ENCODE measurements around the gene ASTN2. TPM values are rescaled to one million over a fixed set of nuclear protein-coding genes. Genes with fewer than 3 reads are reported as not detected.

The ASTN2 gene
- total and polyA plus RNA-seq, 2 experiments from 2014 or later = 7.0 to 24.6 TPM

DNA sequence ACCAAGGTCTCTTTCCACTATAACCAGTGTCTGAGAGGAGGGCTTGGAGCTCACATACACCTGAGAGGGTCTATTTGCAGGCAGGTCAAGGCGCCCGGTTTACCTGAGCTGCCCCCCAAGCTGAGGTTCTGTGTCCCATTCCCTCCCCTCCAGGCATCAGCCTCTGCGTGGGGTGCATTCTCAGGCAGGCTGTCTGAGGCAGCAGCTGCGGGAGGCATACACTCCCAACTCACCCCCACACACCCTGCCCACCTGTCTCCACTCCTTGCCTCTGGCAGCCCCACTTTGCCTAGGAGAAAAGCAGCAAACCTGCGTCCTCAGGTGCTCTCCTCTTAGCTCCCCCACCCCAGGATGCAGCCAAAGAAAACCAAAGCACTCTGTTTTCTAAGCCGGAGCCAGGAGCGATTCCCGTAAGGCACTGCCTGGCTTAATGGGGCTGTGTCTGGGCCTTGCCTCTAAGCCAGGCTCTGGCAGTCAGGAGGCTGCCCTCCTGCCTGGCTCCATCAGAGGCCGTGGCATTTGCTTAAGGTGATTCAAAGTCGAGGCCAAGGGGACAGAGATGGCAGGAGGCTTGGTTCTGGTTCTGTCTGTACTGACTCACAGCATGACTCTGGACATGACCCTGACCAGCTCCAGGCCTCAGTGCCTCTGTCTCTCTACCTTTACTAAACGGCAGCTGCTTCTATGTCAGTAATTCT, 867.0 kb downstream of the ASTN2 start:
- DNase-seq (ENCODE audit: low spot score) = peak; percentile 20
- no peak overlapping the region for H3K27ac ChIP-seq (ENCODE audit: low read depth)
- no peaks in the 10 kb centered on the region for H3K9me2 ChIP-seq (ENCODE audit: insufficient read depth)
- no peak overlapping the region for H3K27ac Mint-ChIP-seq
- no peak overlapping the region for H3K4me3 Mint-ChIP-seq
- H3K4me3 ChIP-seq = no peak overlapping the region
- no peaks in the 10 kb centered on the region for H3F3A ChIP-seq (replicated peaks; ENCODE audit: low read depth)
- no peaks in the 10 kb centered on the region for H3K36me3 ChIP-seq (ENCODE audit: insufficient read depth)
- ATAC-seq = peak; percentile 82
- H3K4me1 ChIP-seq (ENCODE audit: insufficient read depth) = 0 out of 2 replicates have a peak, but pooled peaks cover 5% of the 10 kb centered on the region
- 0 out of 2 replicates have a peak, but pooled peaks cover 3% of the 10 kb centered on the region for H4K20me1 ChIP-seq (replicated peaks; ENCODE audit: insufficient read depth)
- no peak overlapping the region for H2AFZ ChIP-seq
- no peaks in the 10 kb centered on the region for H3K36me3 Mint-ChIP-seq (ENCODE audit: low read depth)
- H3K9me3 Mint-ChIP-seq = no peaks in the 10 kb centered on the region
- TF ChIP-seq NANOG (IDR thresholded peaks at IDR 0.05; ENCODE audit: borderline replicate concordance) (no peak), EZH2 (IDR thresholded peaks at IDR 0.05; ENCODE audit: low read depth, unreplicated experiment) (no peak)
- H3K79me2 ChIP-seq (replicated peaks; ENCODE audit: insufficient read depth) = no peaks in the 10 kb centered on the region; the same call in 1 of the 2 replicates
- H3K27me3 Mint-ChIP-seq (ENCODE audit: insufficient read depth, low read depth, poor library complexity) = no peaks in the 10 kb centered on the region
- no peak overlapping the region for H3K4me2 ChIP-seq
- no peaks in the 10 kb centered on the region for H3K27me3 ChIP-seq (ENCODE audit: insufficient read depth)
- H3K4me1 Mint-ChIP-seq = peaks cover 3% of the 10 kb centered on the region; the same call in 1 of the 3 replicates

DNA sequence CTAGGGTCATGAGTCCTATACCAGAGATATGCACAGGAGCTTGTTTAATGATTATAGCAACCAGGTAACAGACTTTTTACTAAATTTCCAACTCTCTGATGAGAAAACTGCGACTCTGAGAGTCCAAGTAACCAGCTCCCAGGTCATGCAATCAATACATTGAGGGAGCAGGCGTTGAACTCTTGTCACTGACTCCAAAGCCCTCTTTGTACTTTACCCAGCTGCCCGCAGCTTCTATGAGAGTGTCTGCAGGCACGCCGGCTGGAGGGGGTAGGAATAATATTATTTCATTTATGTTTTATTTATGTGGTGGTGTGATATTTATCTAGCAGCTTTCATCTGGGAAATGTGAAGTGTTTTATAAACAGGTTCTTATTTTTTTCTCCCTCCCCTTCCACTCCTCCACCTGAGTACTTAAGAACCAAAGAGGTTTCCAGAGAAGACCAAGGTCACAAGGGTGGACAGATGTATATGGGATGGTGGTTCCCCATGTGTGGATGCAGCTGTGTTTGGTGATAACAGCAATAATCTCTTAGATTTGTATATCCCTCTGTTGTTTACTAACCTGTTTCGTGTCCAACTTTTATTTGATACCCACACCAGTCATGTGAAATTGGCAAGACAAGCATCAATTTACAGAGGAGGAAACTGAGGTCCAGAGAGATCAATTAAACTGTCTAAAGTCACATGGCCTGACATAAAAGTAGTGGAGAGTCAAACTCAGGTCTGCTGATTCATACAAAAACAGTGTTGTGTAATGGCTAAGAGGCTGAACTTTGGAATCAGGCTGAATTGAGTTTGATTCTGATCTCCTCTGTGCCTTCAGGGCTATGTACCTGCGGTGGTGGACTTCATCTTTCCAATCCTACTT, 867.9 kb downstream of the ASTN2 start:
- Histone ChIP-seq H3F3A (replicated peaks; ENCODE audit: low read depth) (no peaks in the 10 kb centered on the region), H3K9me2 (ENCODE audit: insufficient read depth) (no peaks in the 10 kb centered on the region), H3K27me3 (ENCODE audit: insufficient read depth) (no peaks in the 10 kb centered on the region), H3K4me3 (no peak overlapping the region), H2AFZ (no peak overlapping the region), H3K79me2 (replicated peaks; ENCODE audit: insufficient read depth) (no peaks in the 10 kb centered on the region; the same call in 1 of the 2 replicates), H3K27ac (ENCODE audit: low read depth) (no peak overlapping the region), H3K4me2 (no peak overlapping the region), H3K36me3 (ENCODE audit: insufficient read depth) (no peaks in the 10 kb centered on the region), H3K4me1 (ENCODE audit: insufficient read depth) (0 out of 2 replicates have a peak, but pooled peaks cover 5% of the 10 kb centered on the region), H4K20me1 (replicated peaks; ENCODE audit: insufficient read depth) (0 out of 2 replicates have a peak, but pooled peaks cover 3% of the 10 kb centered on the region)
- Mint-ChIP-seq H3K27me3 (ENCODE audit: insufficient read depth, low read depth, poor library complexity) (no peaks in the 10 kb centered on the region), H3K4me1 (peaks cover 3% of the 10 kb centered on the region; the same call in 1 of the 3 replicates), H3K36me3 (ENCODE audit: low read depth) (no peaks in the 10 kb centered on the region), H3K4me3 (no peak overlapping the region), H3K9me3 (no peaks in the 10 kb centered on the region), H3K27ac (no peak overlapping the region)
- no peak for ATAC-seq
- DNase-seq (ENCODE audit: low spot score) = no peak
- TF ChIP-seq STAT1 (IDR thresholded peaks at IDR 0.05; ENCODE audit: unreplicated experiment) (no peak), ZNF331 (CRISPR knock-in tag; IDR thresholded peaks at IDR 0.05; ENCODE audit: low read depth) (no peak), CREB1 (CRISPR knock-in tag; IDR thresholded peaks at IDR 0.05; ENCODE audit: low read depth) (no peak), JUNB (IDR thresholded peaks at IDR 0.05; ENCODE audit: unreplicated experiment) (no peak), ZNF114 (CRISPR knock-in tag; IDR thresholded peaks at IDR 0.05) (no peak), EZH2 (IDR thresholded peaks at IDR 0.05; ENCODE audit: low read depth, unreplicated experiment) (no peak)
- TF ChIP-seq, protein P1, sequence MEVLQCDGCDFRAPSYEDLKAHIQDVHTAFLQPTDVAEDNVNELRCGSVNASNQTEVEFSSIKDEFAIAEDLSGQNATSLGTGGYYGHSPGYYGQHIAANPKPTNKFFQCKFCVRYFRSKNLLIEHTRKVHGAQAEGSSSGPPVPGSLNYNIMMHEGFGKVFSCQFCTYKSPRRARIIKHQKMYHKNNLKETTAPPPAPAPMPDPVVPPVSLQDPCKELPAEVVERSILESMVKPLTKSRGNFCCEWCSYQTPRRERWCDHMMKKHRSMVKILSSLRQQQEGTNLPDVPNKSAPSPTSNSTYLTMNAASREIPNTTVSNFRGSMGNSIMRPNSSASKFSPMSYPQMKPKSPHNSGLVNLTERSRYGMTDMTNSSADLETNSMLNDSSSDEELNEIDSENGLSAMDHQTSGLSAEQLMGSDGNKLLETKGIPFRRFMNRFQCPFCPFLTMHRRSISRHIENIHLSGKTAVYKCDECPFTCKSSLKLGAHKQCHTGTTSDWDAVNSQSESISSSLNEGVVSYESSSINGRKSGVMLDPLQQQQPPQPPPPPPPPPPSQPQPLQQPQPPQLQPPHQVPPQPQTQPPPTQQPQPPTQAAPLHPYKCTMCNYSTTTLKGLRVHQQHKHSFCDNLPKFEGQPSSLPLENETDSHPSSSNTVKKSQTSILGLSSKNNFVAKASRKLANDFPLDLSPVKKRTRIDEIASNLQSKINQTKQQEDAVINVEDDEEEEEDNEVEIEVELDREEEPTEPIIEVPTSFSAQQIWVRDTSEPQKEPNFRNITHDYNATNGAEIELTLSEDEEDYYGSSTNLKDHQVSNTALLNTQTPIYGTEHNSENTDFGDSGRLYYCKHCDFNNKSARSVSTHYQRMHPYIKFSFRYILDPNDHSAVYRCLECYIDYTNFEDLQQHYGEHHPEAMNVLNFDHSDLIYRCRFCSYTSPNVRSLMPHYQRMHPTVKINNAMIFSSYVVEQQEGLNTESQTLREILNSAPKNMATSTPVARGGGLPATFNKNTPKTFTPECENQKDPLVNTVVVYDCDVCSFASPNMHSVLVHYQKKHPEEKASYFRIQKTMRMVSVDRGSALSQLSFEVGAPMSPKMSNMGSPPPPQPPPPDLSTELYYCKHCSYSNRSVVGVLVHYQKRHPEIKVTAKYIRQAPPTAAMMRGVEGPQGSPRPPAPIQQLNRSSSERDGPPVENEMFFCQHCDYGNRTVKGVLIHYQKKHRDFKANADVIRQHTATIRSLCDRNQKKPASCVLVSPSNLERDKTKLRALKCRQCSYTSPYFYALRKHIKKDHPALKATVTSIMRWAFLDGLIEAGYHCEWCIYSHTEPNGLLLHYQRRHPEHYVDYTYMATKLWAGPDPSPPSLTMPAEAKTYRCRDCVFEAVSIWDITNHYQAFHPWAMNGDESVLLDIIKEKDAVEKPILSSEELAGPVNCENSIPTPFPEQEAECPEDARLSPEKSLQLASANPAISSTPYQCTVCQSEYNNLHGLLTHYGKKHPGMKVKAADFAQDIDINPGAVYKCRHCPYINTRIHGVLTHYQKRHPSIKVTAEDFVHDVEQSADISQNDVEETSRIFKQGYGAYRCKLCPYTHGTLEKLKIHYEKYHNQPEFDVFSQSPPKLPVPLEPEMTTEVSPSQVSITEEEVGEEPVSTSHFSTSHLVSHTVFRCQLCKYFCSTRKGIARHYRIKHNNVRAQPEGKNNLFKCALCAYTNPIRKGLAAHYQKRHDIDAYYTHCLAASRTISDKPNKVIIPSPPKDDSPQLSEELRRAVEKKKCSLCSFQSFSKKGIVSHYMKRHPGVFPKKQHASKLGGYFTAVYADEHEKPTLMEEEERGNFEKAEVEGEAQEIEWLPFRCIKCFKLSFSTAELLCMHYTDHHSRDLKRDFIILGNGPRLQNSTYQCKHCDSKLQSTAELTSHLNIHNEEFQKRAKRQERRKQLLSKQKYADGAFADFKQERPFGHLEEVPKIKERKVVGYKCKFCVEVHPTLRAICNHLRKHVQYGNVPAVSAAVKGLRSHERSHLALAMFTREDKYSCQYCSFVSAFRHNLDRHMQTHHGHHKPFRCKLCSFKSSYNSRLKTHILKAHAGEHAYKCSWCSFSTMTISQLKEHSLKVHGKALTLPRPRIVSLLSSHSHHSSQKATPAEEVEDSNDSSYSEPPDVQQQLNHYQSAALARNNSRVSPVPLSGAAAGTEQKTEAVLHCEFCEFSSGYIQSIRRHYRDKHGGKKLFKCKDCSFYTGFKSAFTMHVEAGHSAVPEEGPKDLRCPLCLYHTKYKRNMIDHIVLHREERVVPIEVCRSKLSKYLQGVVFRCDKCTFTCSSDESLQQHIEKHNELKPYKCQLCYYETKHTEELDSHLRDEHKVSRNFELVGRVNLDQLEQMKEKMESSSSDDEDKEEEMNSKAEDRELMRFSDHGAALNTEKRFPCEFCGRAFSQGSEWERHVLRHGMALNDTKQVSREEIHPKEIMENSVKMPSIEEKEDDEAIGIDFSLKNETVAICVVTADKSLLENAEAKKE (CRISPR knock-in tag; IDR thresholded peaks at IDR 0.05) = no peak
- TF ChIP-seq, protein P2, sequence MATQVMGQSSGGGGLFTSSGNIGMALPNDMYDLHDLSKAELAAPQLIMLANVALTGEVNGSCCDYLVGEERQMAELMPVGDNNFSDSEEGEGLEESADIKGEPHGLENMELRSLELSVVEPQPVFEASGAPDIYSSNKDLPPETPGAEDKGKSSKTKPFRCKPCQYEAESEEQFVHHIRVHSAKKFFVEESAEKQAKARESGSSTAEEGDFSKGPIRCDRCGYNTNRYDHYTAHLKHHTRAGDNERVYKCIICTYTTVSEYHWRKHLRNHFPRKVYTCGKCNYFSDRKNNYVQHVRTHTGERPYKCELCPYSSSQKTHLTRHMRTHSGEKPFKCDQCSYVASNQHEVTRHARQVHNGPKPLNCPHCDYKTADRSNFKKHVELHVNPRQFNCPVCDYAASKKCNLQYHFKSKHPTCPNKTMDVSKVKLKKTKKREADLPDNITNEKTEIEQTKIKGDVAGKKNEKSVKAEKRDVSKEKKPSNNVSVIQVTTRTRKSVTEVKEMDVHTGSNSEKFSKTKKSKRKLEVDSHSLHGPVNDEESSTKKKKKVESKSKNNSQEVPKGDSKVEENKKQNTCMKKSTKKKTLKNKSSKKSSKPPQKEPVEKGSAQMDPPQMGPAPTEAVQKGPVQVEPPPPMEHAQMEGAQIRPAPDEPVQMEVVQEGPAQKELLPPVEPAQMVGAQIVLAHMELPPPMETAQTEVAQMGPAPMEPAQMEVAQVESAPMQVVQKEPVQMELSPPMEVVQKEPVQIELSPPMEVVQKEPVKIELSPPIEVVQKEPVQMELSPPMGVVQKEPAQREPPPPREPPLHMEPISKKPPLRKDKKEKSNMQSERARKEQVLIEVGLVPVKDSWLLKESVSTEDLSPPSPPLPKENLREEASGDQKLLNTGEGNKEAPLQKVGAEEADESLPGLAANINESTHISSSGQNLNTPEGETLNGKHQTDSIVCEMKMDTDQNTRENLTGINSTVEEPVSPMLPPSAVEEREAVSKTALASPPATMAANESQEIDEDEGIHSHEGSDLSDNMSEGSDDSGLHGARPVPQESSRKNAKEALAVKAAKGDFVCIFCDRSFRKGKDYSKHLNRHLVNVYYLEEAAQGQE (IDR thresholded peaks at IDR 0.05; ENCODE audit: unreplicated experiment) = no peak

Data from GM23338 (cell line).